Erythroblast (primary cell): ENCODE measurements around the gene NKAIN2.

Experiments
- GATA1 ChIP-seq: IDR thresholded peaks from 2 replicates; pipeline ENCODE4 v1.6.1; 2011; ENCODE audit warnings: low read depth, mild to moderate bottlenecking, control low read depth, low read length, moderate library complexity
- POLR2A ChIP-seq: IDR thresholded peaks from 2 replicates; pipeline ENCODE4 v1.6.1; 2011; ENCODE audit warnings: mild to moderate bottlenecking, low read length

GRCh38 chr6:124462750-124463149, 659.1 kb downstream of the NKAIN2 start:
- TF ChIP-seq POLR2A (no peak), GATA1 (no peak)
